ENCODE measurements around the gene PEX12. TPM values are rescaled to one million over a fixed set of nuclear protein-coding genes. Genes with fewer than 3 reads are reported as not detected.

Gene PEX12
- total and polyA plus RNA-seq, 2 of the 4 experiments (the other 2 are of a cell fraction) = 4.5 to 7.9 TPM

GRCh38 chr17:35534576-35535093, 43.7 kb downstream of the PEX12 start:
- no peaks in the 10 kb centered on the region for H3K4me1 ChIP-seq (ENCODE audit: control insufficient read depth, insufficient read depth, low read length)
- H3K4me2 ChIP-seq (ENCODE audit: low read depth, low read length) = no peak overlapping the region
- H2BK120ac ChIP-seq (ENCODE audit: low read depth, low read length) = no peak overlapping the region
- intact Hi-C loops (cut with micrococcal nuclease) (loop anchor here (5.0 kb wide), 1 partner anchor 162 kb away; the partner anchor contains the start of gene SLFN11), in situ Hi-C loops (cut with MboI; ENCODE audit: low sequenced_read_pairs) (loop anchor here (5.0 to 25.0 kb wide), 3 partner anchors 222 to 1122 kb away; no protein-coding TSS in a partner anchor), dilution Hi-C loops (cut with HindIII; ENCODE audit: low sequenced_read_pairs, unreplicated experiment) (loop anchor here (25.0 kb wide), 2 partner anchors 222 to 347 kb away; partner anchors contain the start of gene SLC35G3)
- no peak overlapping the region for H3K4ac ChIP-seq (ENCODE audit: low read depth, low read length)
- no peaks in the 10 kb centered on the region for H3K9me1 ChIP-seq (ENCODE audit: insufficient read depth, low read length)
- H4K8ac ChIP-seq (ENCODE audit: low read depth in 2 of 2, low read length in 2 of 2) = no peak overlapping the region
- H4K91ac ChIP-seq (ENCODE audit: insufficient read depth, low read depth, low read length) = no peak overlapping the region
- no peak overlapping the region for H3K9ac ChIP-seq (ENCODE audit: low read depth, low read length)
- no peaks in the 10 kb centered on the region for H3K36me3 ChIP-seq (ENCODE audit: control insufficient read depth, insufficient read depth, low read length)
- H3K18ac ChIP-seq (ENCODE audit: low read depth, low read length) = no peak overlapping the region
- ATAC-seq (ENCODE audit: low read depth) (no peak), DNase-seq (no peak)
- no peaks in the 10 kb centered on the region for H3K79me1 ChIP-seq (ENCODE audit: low read depth in 1 of 2, low read length in 2 of 2)
- H3K27me3 ChIP-seq (ENCODE audit: control insufficient read depth, insufficient read depth, low read length) = no peaks in the 10 kb centered on the region; the same call in 1 of the 2 replicates
- TF ChIP-seq USF2 (IDR thresholded peaks at IDR 0.05; ENCODE audit: low read depth, low read length) (no peak), BHLHE40 (IDR thresholded peaks at IDR 0.05; ENCODE audit: low read depth, low read length) (no peak), POLR2A (IDR thresholded peaks at IDR 0.05; ENCODE audit: low read depth, low read length) (no peak), FOS (IDR thresholded peaks at IDR 0.05; ENCODE audit: low read depth, low read length) (no peak), CHD1 (IDR thresholded peaks at IDR 0.05; ENCODE audit: low read depth, low read length) (no peak), ELK1 (IDR thresholded peaks at IDR 0.05; ENCODE audit: borderline replicate concordance, low read depth, low read length) (no peak), NFE2L2 (IDR thresholded peaks at IDR 0.05; ENCODE audit: low read depth, low read length) (no peak), RCOR1 (IDR thresholded peaks at IDR 0.05; ENCODE audit: insufficient replicate concordance, low read length) (no peak), CEBPB (IDR thresholded peaks at IDR 0.05; ENCODE audit: low read depth, low read length) (no peak), SMC3 (IDR thresholded peaks at IDR 0.05; ENCODE audit: low read depth, low read length) (no peak), CTCF (conservative IDR thresholded peaks at IDR 0.05; ENCODE audit: low read depth, low read length) (no peak), MXI1 (IDR thresholded peaks at IDR 0.05; ENCODE audit: borderline replicate concordance, low read depth, low read length) (no peak)
- no peak overlapping the region for H3K27ac ChIP-seq (ENCODE audit: insufficient read depth, low read length)
- H3K4me3 ChIP-seq (ENCODE audit: insufficient read depth, low read depth, low read length) = no peak overlapping the region
- H2BK5ac ChIP-seq (ENCODE audit: low read depth, low read length, poor library complexity, severe bottlenecking) = no peak overlapping the region
- H2BK20ac ChIP-seq (ENCODE audit: low read depth, low read length) = no peak overlapping the region
- H2AFZ ChIP-seq (replicated peaks; ENCODE audit: low read length, poor library complexity) = no peak overlapping the region
- POLR2A ChIA-PET (ENCODE audit: unreplicated experiment) = no interaction called here
- no peak overlapping the region for H3K23ac ChIP-seq (ENCODE audit: low read depth, low read length)
- no peak overlapping the region for H2BK15ac ChIP-seq (ENCODE audit: low read depth, low read length)
- BruUV-seq (replicated peaks) = no TSS peak
- CTCF ChIA-PET = interaction anchor here (0.6 to 3.4 kb wide), 4 partner anchors 162 to 294 kb away, joined by 3 to 14 read pairs (median 6); partner anchors contain the start of gene SLFN11
- no peak overlapping the region for H3K14ac ChIP-seq (replicated peaks; ENCODE audit: low read depth, low read length)
- H4K5ac ChIP-seq (ENCODE audit: low read depth, low read length) = no peak overlapping the region
- H3K9me3 ChIP-seq (ENCODE audit: control insufficient read depth, insufficient read depth, low read length) = no peaks in the 10 kb centered on the region
- no peak overlapping the region for H2AK9ac ChIP-seq (replicated peaks; ENCODE audit: low read depth, low read length, poor library complexity)
- no peaks in the 10 kb centered on the region for H4K20me1 ChIP-seq (ENCODE audit: insufficient read depth, low read length)
- no peak overlapping the region for H2AK5ac ChIP-seq (ENCODE audit: low read depth, low read length)
- H3K56ac ChIP-seq (ENCODE audit: extremely low read depth, insufficient read depth, low read length) = no peak overlapping the region
- no CpG with 5 or more reads among the region's 3 CpGs for WGBS, 2 experiments (ENCODE audit: extremely low coverage in 2 of 2, insufficient read length in 1 of 2)

Data from IMR-90 (cell line).